Islet of Langerhans (tissue), 1 donor: ENCODE results near the gene VSTM2L.

ENCODE experiments used
- FAIRE-seq: peaks from one replicate; lab custom pipeline; 2011; peaks lifted over from hg19 to GRCh38; lab: Jason Lieb, UNC

Gene VSTM2L

DNA sequence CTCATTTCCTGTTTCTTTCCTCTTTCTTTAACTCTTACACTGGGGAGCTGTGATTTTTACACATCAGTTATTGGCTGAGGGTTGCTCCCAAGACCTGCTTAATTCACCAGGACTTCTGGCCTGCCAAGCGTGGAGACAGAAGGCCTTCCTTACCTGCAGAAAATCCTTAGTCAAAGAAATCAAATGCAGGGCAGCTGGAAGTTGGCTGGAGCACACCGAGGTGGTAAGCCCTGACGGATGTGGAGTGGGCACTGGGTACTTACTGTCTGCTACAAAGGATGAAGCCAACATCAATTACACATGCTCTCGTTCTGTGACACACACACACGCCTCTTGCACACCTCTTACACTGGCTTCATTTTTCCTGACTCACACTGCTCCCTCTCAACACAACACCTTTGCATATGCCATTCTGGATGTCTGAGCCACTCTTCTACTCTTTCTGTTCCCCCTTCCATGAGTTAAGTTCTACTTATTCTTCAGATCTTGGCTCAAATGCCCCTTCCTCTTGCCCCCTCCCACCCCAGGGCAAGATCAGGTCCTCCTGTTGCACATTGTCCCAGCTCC lies 68.7 kb downstream of the VSTM2L start:
- no peak for FAIRE-seq

DNA sequence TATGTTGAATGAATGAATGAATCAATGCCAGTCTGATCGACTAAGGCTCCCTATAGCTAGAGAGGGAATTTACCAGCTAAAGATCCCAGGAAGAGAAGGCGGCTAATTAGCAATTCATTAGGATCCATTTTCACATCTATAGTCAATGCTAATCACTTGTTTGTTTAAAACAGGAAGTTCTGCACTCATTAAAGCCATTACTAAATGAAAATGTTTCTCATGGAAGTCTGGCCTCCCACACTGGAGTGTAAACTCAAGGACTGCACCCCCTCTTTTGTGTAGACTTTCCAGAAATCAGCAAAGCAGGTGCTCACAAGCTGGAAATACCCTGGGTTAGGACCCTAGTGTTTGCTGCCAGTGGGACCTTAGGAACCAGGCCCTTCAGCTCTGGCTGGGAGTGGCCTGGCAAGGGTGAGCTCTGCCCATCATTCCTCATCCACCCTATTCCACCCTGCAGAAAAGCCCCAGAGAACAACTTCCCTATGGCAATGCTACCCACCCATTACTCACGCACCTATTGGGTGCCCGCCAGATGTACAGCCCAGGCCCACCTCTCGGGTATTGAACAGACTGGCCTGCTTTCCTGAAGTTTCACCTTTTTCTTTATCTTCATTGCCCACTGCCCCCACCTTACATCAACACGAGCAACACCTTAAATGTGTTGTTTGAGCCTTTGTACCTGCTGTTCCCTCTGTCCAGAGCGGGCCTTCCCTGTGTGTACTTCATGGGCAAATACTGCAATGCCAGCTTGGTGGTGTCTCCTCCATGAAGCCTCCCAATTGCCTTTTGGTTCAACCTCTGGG lies 69.5 kb downstream of the VSTM2L start:
- no peak for FAIRE-seq

DNA sequence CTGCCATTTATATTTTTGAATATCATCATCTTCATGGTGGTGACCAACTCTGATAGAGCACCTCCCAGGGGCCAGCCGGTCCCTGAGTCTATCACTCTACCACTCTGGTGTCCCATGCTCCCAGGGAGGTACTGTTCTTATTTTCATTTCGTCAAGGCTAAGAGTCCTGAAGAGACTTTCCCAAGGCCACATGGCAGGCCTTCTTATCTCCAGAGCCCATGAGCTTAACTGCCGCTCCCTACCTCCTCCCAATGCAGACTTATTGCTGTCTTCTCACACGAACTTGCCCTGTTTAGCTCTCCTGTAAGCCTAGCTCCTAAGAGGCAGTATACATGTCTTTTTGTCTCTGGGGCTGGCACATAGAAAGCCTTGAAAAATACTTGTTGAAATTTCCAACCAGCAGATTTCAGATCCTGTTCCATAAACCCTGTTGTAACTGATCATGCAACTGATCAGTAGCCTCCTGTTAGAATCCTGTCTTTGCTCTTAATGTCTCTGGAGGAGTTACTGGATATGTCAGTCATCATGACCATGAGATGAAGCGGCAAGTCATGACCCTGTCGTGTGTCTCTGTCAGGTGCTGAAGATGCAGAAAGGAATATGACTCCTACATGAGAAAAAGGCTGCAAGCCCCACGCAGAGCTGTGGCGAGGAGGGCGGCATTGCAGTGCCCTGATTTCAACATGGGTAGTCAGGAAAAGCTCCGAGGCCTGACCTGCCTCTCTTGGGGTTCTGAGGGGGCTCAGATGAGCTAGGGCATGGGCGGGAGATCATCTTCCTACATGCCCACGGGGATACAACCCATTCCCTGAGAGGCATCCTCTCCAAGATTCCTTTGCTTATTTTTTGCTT lies 70.4 kb downstream of the VSTM2L start:
- FAIRE-seq = no peak

DNA sequence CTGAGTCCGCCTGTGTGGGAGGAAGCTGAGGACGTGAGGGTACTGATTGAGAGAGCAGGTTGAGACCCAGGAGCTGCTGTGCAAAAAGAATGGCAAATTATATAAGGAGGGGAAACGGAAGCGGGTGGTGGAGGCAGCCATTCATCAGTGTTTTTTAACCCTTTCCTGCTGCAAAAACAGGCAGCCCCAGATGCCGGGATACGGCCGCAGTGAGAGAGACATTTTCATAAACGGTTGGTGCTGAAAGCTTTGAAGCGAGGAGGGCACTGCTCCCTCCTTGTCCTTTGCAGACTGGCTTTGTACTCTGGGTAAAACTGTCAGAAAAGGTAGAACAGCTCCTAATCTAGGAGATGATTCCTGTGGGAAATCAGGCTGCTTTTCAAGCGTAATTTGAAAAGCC lies 74.0 kb downstream of the VSTM2L start:
- FAIRE-seq = no peak

DNA sequence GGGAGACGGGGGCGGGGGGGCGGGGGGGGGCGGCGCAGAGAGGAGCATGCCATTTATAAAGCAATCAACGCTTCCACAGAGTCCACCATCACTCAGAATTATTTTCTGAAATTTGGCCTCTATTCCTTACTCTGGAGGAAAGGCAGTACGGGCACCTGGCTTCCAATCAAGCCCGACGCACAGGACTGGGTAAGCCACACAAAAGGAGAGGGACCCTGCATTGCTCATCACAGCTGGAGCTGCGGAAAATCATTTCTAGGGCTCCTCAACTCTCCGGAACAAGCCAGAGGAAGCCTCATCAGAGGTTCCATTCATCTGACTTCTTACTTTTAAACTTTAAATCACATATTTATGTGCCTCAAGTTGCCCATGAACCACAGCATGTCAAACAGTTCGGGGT lies 74.4 kb downstream of the VSTM2L start:
- no peak for FAIRE-seq

DNA sequence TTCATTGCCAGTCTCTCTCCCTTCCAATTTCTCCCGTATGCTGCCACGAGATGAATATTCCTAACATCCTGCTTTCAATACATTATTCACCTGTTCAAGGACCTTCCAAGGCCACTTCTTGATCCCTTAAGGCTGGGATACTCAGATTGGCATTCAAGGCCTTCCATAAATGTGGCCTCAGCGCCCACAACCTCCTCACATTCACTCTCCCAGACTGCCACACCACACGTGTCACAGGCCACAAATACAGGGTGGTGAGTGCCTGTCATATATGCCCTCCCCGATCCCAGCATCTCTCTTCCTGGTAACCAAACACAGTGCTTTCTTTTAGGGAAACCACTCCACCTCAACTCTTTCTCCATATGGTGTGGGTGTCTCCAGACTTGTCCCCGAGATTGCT lies 74.9 kb downstream of the VSTM2L start:
- no peak for FAIRE-seq

DNA sequence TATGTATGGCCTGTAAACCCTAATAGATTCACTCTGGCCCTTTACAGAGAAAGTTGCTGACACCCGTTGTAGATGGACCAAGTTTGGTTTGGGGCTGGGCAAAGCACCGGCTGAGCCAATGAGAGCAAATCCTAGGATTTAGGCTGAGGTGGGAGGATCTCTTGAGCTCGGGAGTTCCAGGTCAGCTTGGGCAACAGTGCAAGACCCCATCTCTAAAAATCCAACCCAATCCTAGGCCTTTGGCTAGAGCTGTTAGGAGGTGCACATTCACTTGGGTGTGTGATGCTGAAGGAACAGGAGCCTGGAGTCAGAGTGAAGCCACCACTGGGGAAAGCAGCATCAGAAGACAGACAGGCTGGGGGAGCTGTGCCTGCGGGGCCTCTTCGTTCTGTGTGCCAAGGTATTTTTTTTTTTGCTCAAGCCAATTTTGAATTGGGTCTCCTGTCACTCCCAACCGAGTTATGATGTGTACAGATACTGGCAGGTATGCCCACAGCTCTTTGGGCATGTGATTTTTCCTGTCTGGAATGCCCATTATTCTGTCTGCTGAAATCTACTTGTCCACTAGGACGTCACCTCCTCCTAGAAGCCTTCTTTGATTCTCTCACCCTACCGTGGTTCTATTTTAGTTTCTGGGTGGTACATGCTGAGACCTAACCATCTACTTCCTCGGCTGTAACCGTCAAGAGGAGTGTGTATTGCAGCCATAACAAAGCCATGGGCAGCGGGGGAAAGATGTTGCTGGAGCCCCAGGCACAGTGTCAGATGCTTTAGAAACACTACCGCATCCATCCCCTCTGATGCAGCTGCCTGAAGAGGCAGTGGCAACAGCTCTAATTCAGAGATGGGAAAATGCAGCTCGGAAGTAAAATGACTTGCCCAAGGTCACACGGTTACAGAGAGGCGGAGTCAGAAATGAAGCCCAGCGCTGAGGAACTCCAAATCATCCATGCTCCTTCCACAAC lies 76.4 kb downstream of the VSTM2L start:
- no peak for FAIRE-seq

DNA sequence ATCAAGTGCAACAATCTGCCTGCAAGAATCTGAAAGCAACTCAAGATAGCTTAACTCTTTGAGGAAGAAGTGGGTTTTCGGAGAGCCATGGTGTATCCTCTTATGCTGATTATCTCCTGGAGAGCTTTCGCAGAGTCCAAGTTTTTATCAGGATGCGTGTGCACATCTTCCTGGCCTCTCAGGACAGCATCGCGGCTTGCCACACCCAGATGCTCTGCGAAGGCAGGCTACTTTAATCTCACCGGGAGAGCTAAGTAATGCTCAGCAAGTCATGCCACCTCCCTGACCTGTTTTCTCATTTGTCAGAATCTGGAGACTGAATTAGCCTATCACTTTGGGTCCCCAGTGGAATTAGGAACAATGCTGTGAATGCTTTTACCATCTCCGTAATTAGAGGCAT lies 77.5 kb downstream of the VSTM2L start:
- no peak for FAIRE-seq

DNA sequence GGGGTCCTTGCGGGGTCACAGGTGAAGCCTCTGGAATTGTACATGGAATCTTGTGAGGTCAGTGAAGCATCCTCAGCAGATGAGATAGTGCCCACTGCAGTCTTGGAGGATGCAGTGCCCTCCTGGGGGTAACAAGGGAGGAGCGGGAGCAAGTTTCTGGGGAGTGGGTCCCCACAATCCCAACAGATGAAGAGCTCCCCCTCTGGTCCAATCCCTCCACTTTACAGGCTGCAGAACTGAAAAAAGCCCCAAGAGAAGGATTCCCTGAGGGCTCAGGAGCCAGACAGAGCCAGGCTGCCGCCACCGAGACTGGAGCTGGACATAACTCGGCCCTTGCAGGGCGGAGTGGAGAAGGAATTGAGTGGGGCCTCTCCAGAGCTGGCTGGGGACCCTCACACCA lies 77.9 kb downstream of the VSTM2L start:
- no peak for FAIRE-seq

DNA sequence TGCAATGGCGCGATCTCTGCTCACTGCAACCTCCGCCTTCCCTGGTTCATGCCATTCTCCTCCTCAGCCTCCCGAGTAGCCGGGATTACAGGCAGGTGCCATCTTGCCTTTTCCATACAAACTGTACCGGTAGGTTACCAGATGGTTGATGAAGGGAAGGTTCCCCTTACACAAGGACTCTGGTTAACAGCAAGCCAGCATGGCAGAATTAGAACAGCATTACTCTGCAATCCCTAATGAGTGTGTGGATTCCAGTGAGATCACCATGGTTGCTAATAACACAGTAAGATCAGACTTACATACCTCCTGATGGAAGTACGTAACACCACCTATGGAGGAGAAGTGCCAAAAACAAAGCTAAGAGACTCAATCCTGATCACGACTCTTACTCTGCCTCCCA lies 78.6 kb downstream of the VSTM2L start:
- no peak for FAIRE-seq

DNA sequence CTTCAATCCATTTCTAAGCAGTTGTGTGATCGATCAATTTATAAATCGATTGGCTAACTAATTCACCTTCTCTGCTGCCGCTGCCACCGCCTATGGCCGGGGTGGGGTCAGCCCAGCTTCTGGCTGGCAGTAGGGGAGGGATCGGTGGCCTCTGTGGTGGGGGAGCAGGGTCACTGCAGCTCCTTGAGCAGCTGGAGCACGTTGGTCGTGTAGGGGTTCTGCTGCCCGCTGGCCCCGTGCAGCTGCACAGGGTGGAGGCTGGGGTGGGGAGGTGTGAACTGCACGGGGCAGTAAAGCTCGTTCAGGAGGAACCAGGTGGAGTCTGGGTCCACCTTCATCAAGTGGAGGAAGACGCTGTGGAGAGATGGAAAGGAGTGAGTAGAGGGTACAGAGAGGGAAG lies 80.4 kb downstream of the VSTM2L start:
- FAIRE-seq = no peak

DNA sequence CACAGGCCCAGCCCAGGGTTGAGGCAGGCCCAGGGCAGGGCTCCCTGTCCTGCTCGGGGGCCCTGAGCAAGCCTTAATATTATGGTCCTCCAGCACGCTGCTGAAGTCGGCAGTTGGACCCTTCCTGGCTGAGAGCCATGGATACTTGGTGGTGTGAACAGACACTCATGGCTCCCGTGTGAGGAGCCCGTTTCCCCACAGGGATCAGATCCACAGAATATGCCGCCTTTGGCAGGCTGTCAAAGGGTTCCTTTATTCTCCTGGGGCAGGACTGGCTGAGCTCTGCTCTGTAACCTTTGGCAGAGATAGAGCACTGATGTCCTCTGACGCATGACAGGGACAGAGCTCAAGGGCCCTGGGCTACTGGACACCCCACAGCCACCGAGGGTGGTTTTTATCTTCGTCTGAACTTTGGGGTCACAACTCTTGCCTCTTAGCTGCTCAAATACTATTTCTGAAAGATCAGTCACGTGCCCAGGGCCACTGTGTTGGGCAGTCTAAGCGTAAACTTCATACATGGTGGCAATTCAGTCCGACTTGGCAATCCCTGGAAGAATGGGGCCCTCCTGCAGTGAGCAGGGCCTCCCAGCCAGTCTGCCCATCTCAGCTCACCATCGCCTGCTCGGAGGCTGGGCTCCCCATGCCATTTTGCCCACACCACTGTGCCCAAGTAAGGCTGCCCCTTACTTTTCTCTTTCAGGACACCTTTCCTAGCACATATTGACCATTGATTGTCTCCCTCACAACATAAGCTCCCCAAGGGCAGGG lies 81.3 kb downstream of the VSTM2L start:
- no peak for FAIRE-seq

DNA sequence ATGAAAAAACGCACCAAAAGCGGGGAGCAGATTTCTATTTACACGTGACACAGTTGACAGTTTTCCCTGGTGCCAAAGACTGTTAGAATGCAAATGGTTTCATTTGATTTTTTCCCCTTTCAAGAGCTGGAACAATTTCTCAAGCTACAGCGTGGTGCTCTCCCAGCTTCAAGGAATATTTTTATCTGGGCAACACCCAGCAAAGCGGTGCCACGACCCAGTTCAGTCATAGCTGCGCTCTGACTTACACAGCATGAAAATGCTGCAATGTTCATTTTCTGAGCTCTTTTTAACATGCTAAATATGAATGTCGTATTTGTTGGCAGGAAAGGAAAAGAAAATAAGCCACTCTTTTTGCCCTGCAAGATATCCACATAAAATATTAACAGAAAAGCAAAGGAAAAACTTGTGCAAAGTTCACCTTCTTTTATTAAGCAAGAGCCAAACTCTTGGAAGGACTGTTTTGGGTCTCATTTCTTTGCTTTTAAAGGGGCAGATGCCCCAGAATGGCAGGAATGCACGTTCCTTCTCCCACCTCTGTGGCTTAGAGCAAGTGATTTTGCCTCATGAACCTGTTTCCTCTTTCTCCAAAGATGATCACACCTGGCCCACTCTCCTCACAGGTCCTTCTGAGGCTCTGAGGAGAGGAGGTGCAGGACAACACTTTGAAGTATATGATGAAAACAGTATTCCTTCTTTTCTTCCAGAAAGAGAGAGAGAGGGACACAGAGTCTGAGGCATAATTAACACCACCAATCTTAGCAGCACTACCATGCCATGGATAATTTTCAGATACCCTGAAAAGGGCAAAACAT lies 83.3 kb downstream of the VSTM2L start:
- no peak for FAIRE-seq

DNA sequence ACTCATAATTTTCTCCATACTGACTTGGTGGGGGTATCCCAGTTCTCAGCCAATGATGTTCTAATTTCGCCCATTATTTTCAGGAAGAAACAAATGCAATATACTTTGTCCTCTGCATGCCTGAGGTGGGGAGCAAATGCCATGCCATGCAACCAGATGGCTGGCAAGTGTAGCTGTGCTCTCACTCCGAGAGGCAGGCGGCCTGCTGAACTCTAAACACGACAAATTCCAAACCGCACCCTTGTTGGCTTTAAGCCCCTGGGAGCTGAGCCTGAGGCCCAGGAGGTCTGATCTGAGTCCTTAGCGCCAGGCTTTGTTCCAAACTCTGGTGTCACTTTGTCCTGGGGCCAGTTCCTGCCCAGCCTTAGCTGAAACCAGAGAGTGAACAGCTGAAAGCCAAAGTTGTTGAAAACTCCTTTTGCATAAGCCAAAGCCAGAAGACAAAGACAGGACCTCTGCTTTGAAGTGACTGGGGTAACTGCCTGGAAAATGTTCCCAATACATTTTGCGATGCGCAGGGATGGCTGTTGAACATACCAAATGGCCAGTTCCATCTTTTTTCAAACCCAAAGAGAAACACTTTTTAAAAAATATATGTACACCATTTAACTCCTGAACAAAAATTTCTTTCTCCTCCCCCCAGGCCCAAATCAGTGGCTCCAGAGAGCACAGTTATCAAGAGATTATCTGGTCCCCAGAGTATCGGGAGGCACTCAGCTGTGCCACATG lies 84.1 kb downstream of the VSTM2L start:
- no peak for FAIRE-seq

DNA sequence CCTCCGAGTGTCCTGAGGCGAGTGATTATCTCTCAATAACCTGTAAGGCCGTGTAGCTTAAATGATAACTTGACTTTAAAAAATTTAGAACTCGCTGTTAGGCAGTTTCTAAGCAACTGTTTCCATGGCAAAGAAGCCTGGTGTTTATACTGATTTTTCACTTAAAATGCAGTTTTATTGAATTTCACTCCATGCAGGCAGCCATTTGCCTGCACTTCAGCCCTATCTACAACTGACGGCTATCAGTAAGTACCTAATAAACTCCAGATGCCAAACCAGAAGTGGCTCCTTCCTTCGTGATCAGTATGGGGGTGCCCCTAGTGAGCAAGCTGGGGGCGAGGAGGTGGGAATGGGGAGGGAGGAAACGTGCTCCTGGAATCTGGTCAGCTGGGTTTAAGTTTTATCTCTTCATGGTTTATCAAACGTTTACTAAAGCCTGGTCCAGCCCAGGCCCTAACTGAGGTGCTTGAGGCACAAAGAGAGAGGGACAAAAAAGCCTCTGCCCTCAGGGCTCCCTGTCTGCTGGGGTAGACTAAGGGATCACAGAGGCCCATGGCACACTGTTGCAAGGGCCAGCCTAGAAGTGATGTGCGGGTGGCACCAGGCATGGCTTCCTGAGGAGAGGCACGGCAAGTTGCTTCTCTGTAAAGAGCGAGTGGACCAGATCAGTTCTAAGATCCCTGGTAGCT lies 84.8 kb downstream of the VSTM2L start:
- no peak for FAIRE-seq

DNA sequence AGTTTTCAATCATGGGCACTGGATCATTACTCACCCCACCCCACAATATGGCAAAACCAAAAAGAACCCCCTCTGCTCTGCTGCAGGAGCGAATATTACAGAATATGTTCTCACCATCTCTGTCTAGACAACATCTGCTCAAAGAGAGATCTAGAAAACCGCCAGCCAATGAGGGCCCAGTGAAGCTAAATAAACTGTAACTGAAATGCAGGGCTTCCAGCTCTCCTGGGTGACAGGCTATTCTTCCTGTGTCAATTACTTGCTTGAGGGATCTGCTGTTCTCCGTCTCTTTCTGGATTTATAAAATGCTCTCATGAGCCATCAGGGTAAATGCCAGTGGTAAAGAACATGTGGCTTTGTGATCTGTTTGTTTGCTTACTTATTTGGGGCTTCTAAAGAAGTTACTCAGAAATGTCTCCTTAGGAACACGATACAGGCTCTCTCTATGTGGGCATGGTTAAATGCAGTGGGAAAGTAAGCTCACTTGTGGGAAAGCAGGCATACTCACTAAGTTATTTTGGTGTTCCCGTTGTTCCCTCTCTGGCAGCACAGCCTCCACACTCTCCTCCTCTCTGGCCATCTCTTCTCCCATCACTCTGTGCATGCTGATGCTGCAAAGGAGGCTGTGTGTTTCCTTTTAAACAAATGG lies 85.5 kb downstream of the VSTM2L start:
- no peak for FAIRE-seq

DNA sequence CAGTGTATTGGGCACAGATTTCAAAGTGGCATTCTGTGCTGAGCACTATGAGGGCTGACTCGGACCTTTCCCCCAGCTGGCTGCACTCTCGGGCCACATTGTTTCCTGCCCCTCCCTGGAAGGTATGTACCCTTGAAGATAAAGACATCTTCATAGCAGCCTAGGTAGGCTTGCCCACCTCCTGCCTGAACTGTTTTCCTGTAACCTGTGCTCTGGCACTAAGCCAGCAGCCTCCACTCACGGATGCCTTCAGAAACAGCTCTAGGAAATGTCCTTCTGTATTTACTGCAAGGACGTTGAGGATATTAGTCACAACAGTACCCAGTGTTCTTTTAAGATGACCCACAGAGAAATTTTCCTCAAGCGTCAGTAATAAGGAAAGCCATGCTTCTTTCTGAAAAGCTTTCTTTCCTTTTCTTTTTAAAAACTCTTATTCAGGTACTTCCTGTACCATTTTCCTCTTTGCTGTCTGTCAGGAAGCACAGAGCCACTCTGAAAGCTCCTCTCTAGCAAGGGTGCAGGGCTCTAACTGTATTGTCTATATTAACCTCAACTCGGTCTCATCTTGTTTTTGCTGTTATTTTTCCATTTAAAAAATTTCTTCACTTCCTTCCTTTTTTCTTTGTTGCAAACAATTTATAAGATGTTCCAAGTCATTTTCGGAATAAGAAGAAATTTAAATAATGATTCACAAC lies 86.8 kb downstream of the VSTM2L start:
- no peak for FAIRE-seq

DNA sequence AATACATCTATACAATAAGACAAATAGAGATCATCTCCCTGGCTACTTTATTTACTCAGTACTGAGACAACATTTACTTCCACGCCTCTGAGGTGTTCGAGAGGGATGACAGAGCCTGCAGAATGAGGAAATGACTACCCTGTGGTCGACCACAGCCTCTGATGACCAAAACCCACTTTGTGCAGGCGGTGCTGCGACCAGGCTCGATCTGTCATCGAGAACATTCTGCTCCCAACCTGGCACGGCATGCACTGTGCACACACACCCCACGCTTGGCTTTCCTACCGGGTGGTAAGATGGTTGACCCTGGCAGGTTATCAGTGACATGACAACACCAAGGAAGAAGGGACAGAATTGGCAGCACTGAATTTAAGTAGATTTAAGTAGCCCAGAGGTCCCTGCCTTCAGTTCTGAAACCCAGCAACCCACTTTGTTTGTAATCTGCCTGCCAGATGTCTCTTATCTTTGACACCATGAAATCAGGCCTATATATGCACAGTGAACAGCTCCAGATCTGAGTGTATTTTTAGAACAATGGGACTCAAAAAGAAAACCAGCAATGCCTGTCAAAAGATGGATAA lies 87.7 kb downstream of the VSTM2L start:
- FAIRE-seq = no peak
